Endothelial cell of umbilical vein (primary cell): ENCODE results near the gene BMERB1. TPM values are rescaled to one million over a fixed set of nuclear protein-coding genes. Genes with fewer than 3 reads are reported as not detected.
"Not testable (repeated sequence)": the region's sequence is repeated elsewhere in the genome, so short reads cannot be mapped to it uniquely, and the experiment has no call there.

Experiments
- BruUV-seq: library from RNA; stranded (reverse); fragments of 400-500 nt; replicated peaks from 2 replicates; lab custom pipeline; 2021; lab: Mats Ljungman, UMichigan
- CTCF ChIA-PET: fragments of 300-600, 350-600 bp; sonication (Branson Sonifier 250); formaldehyde crosslinking; loops from one replicate; lab custom pipeline; 2021; ENCODE audit warnings: antibody characterized with exemption, inconsistent platforms; lab: Charles Lee
- POLR2A ChIA-PET: fragments of 300-600, 350-600 bp; sonication (Branson Sonifier 250); formaldehyde crosslinking; loops from one replicate; lab custom pipeline; 2021; ENCODE audit warnings: antibody characterized with exemption, inconsistent platforms; lab: Charles Lee
- DNase-seq: peaks from one replicate; pipeline ENCODE4 v3.0.0-alpha.2; 2011; ENCODE audit warnings: low read depth, low spot score
- FAIRE-seq: peaks from 2 replicates; lab custom pipeline; 2011; peaks lifted over from hg19 to GRCh38; lab: Jason Lieb, UNC
- H2AFZ ChIP-seq: 2 replicates; pipeline ENCODE4 v1.6.0; 2012; ENCODE audit warnings: low read depth, low read length, control low read depth, inconsistent platforms
- H3K27ac ChIP-seq: 2 replicates; pipeline ENCODE4 v1.5.1; 2011; ENCODE audit warnings: low read depth, mild to moderate bottlenecking, control low read depth, low read length, moderate library complexity; ENCODE audit not compliant: insufficient read depth
- H3K27me3 ChIP-seq, 2 experiments: 2 replicates each; pipeline versions ENCODE4 v1.6.0 to v1.6.1; 2011; ENCODE audit warnings: low read length in 2 of 2, mixed read lengths in 1 of 2; ENCODE audit not compliant: control insufficient read depth in 2 of 2, insufficient read depth in 2 of 2
- H3K36me3 ChIP-seq, 2 experiments: 2 replicates in 1 of 2; 3 replicates in 1 of 2; pipeline ENCODE4 v1.5.1; 2011; ENCODE audit warnings: low read length in 2 of 2, mild to moderate bottlenecking in 1 of 2, moderate library complexity in 1 of 2; ENCODE audit not compliant: control insufficient read depth in 2 of 2, insufficient read depth in 2 of 2; ENCODE audit errors: extremely low read depth in 1 of 2
- H3K4me1 ChIP-seq: 3 replicates; pipeline ENCODE4 v1.5.1; 2011; ENCODE audit warnings: mild to moderate bottlenecking, low read length; ENCODE audit not compliant: control insufficient read depth, insufficient read depth; ENCODE audit errors: extremely low read depth
- H3K4me2 ChIP-seq: 2 replicates; pipeline ENCODE4 v1.6.1; 2011; ENCODE audit warnings: low read length, control low read depth, mixed read lengths; ENCODE audit not compliant: insufficient read depth
- H3K4me3 ChIP-seq, 3 experiments: fragments of 200-600 bp in 1 of 3; sonication (generic), shearing (Covaris generic) in 1 of 3; replicated peaks in 1 of 3; 2 replicates each; pipeline ENCODE4 v1.5.1; 2011 to 2016; ENCODE audit warnings: control low read depth in 3 of 3, low read length in 3 of 3, mild to moderate bottlenecking in 2 of 3, inconsistent platforms in 1 of 3, low read depth in 1 of 3, moderate library complexity in 1 of 3; ENCODE audit not compliant: insufficient read depth in 1 of 3
- H3K79me2 ChIP-seq: 2 replicates; pipeline ENCODE4 v1.6.0; 2012; ENCODE audit warnings: low read length, inconsistent platforms; ENCODE audit not compliant: control insufficient read depth, insufficient read depth
- H3K9ac ChIP-seq: replicated peaks from 2 replicates; pipeline ENCODE3; 2011; ENCODE audit warnings: low read length, control low read depth; ENCODE audit not compliant: insufficient read depth; ENCODE audit errors: extremely low read depth
- H3K9me1 ChIP-seq: replicated peaks from 3 replicates; pipeline ENCODE4 v1.6.0; 2011; ENCODE audit warnings: mild to moderate bottlenecking, low read length; ENCODE audit not compliant: control insufficient read depth, insufficient read depth; ENCODE audit errors: extremely low read depth
- H3K9me3 ChIP-seq: replicated peaks from 2 replicates; pipeline ENCODE4 v1.5.1; 2012; ENCODE audit warnings: low read length, inconsistent platforms; ENCODE audit not compliant: control insufficient read depth, insufficient read depth
- H4K20me1 ChIP-seq: replicated peaks from 2 replicates; pipeline ENCODE3; 2011; ENCODE audit warnings: mild to moderate bottlenecking, low read length; ENCODE audit not compliant: control insufficient read depth, insufficient read depth; ENCODE audit errors: extremely low read depth
- CTCF ChIP-seq, 2 donors: IDR thresholded peaks; 1 replicate in 1 of 2; 2 replicates in 1 of 2; pipeline ENCODE4 v1.5.1; 2011; ENCODE audit warnings: low read length in 2 of 2, mild to moderate bottlenecking in 2 of 2, moderate library complexity in 2 of 2, control low read depth in 1 of 2, inconsistent platforms in 1 of 2, low read depth in 1 of 2; ENCODE audit not compliant: insufficient read depth in 1 of 2; ENCODE audit errors: extremely low read depth in 1 of 2
- EZH2 ChIP-seq: IDR thresholded peaks from 2 replicates; pipeline ENCODE4 v1.6.1; 2012; ENCODE audit warnings: borderline replicate concordance, low read depth, mild to moderate bottlenecking, moderate library complexity, low read length, inconsistent platforms; ENCODE audit not compliant: severe bottlenecking
- FOS ChIP-seq: IDR thresholded peaks from 2 replicates; pipeline ENCODE4 v1.6.1; 2011; ENCODE audit warnings: mild to moderate bottlenecking, low read length, moderate library complexity, borderline replicate concordance; ENCODE audit not compliant: insufficient read depth
- GATA2 ChIP-seq: IDR thresholded peaks from 2 replicates; pipeline ENCODE4 v1.7.0; 2011; ENCODE audit warnings: low read depth, mild to moderate bottlenecking, moderate library complexity, mixed read lengths, low read length; ENCODE audit not compliant: insufficient read length, insufficient read depth
- JUN ChIP-seq: IDR thresholded peaks from 2 replicates; pipeline ENCODE4 v1.6.1; 2011; ENCODE audit warnings: borderline replicate concordance, low read depth; ENCODE audit not compliant: insufficient read length, insufficient read depth
- MAX ChIP-seq: IDR thresholded peaks from 2 replicates; pipeline ENCODE4 v1.6.1; 2011; ENCODE audit not compliant: insufficient read depth, insufficient read length
- MYC ChIP-seq: IDR thresholded peaks from one replicate; pipeline ENCODE4 v1.6.1; 2011; ENCODE audit warnings: mild to moderate bottlenecking, low read depth, low read length
- POLR2A ChIP-seq: IDR thresholded peaks from 2 replicates; pipeline ENCODE4 v1.6.1; 2012; ENCODE audit warnings: low read depth, mild to moderate bottlenecking, control low read depth, low read length
- POLR2AphosphoS5 ChIP-seq: IDR thresholded peaks from 2 replicates; pipeline ENCODE4 v1.6.1; 2012; ENCODE audit warnings: low read depth, mild to moderate bottlenecking, control low read depth, low read length, moderate library complexity; ENCODE audit not compliant: insufficient read depth
- dilution Hi-C: fragments of 300-500 bp; cut with MboI; formaldehyde crosslinking; loops from one replicate; pipeline ENCODE4 v1.15.0; 2019; ENCODE audit warnings: low sequenced_read_pairs; ENCODE audit not compliant: extremely low pct_ligation_motif_present
- intact Hi-C: fragments of 100-400 bp; cut with micrococcal nuclease; formaldehyde crosslinking; loops from one replicate; pipeline ENCODE4 v1.10.0; 2022
- polyA plus RNA-seq, 4 experiments: library from polyadenylated mRNA; depleted of rRNA in 3 of 4; stranded (reverse) in 3 of 4; unstranded in 1 of 4; fragments of >200 nt; gene quantifications; 2 replicates each; pipeline versions ENCODE4 v1.2.1 to v1.2.3, GENCODE V29; 2011 to 2012; ENCODE audit warnings: missing spikeins in 1 of 4
- total RNA-seq: library from RNA; stranded (reverse); gene quantifications from 2 replicates; pipeline ENCODE4 v1.2.3, GENCODE V29; 2021

Gene BMERB1
- total and polyA plus RNA-seq, 2 donors (not counting 3 experiments of a cell fraction or from before 2014, with no cell fraction given) = 14.1 to 17.4 TPM

GRCh38 chr16:15567823-15568222, 133.4 kb downstream of the BMERB1 start:
- Histone ChIP-seq H3K36me3 (no peaks in the 10 kb centered on the region), H3K9me3 (no peaks in the 10 kb centered on the region), H3K27ac (no peak overlapping the region), H3K4me3 (no peak overlapping the region), H3K79me2 (no peaks in the 10 kb centered on the region), H3K4me1 (no peaks in the 10 kb centered on the region), H3K4me2 (no peak overlapping the region), H3K27me3 (no peaks in the 10 kb centered on the region), H2AFZ (no peak overlapping the region), H3K9ac (no peak overlapping the region), H3K9me1 (no peaks in the 10 kb centered on the region), H4K20me1 (no peaks in the 10 kb centered on the region)
- BruUV-seq = no TSS peak
- ChIA-PET CTCF (interaction anchor here (0.8 to 1.7 kb wide), 2 partner anchors 17 to 140 kb away, joined by 4 to 7 read pairs; no protein-coding TSS in a partner anchor), POLR2A (no interaction called here)
- dilution Hi-C loops = no loop called here
- TF ChIP-seq EZH2 = no peak
- TF ChIP-seq FOS = no peak
- TF ChIP-seq CTCF (IDR thresholded peaks at IDR 0.05; ENCODE audit: extremely low read depth in 1 of 2, insufficient read depth in 1 of 2, low read depth in 1 of 2, low read length in 2 of 2) = no peak
- no peak for TF ChIP-seq MAX
- TF ChIP-seq MYC = no peak
- TF ChIP-seq GATA2 = no peak
- no peak for TF ChIP-seq POLR2AphosphoS5
- no peak for TF ChIP-seq POLR2A
- TF ChIP-seq JUN = no peak
- DNase-seq (no peak), FAIRE-seq (no peak)
- intact Hi-C loops = no loop called here

DNA sequence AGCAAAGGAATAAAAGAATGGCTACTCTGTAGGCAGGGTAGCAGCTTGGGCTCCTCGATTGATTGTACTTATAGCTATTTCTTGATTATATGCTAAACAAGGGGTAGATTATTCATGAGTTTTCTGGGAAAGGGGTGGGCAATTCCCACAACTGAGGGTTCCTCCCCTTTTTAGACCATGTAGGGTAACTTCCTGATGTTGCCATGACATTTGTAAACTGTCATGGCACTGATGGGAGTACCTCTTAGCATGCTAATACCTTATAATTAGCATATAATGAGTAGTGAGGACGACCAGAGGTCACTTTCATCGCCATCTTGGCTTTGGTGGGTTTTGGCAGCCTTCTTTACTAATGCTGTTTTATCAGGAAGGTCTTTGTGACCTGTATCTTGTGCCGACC, 136.3 kb downstream of the BMERB1 start:
- CTCF ChIA-PET = interaction anchor here (0.8 kb wide), 1 partner anchor 19 kb away, joined by 3 read pairs; no protein-coding TSS in a partner anchor
- H3K9me1 ChIP-seq, H3K27ac ChIP-seq, H3K4me3 ChIP-seq, H3K4me2 ChIP-seq, H3K9ac ChIP-seq, H3K36me3 ChIP-seq, BruUV-seq, H3K79me2 ChIP-seq, H3K9me3 ChIP-seq, H2AFZ ChIP-seq, H3K4me1 ChIP-seq, H3K27me3 ChIP-seq, DNase-seq, intact Hi-C loops, H4K20me1 ChIP-seq, FAIRE-seq, dilution Hi-C loops: not testable (repeated sequence)
- POLR2A ChIA-PET = interaction anchor here (0.6 kb wide), 1 partner anchor 243 kb away, joined by 4 read pairs; no protein-coding TSS in a partner anchor
